ENCODE results near the gene WDR6.

DNA sequence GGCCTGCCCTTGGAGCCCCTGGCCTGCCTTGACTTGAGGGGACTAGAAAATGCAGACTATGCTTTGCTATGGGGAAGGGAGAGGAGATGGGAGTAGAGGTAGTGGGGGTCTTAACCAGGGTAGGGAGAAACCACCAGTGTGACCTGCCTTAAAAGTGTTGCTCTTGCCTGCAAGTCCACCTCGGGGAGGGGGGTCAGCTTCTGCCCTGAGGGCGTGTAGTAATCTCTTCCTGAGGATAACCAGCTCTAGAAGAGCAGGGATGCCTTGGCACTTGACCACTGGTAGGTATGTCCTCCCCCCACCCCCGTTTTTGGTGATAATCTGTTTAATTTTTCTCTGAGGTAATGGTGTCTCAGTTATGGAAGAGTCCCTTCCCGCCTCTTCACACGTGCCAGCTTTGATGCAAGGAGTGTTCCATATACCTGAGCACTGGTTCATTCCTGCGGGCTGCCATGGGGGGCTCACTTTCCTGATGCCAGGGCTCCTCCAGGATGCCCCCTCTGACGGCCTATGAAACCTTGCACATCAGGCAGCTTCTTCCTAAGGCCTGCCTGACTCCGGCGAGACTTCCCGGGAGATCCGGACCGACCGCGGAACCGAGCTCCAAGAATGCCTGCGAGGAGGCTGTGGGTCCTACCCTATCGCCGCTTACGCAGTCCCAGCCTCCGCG is 17.9 kb upstream of the WDR6 start:
- TF ChIP-seq EZH2 (IDR thresholded peaks at IDR 0.05) (no peak), POLR2A (IDR thresholded peaks at IDR 0.05; ENCODE audit: borderline replicate concordance, extremely low read depth, insufficient read depth, insufficient read length) (no peak), YY1 (IDR thresholded peaks at IDR 0.05; ENCODE audit: extremely low read depth, insufficient replicate concordance, low read depth, low read length) (no peak), ZFX (IDR thresholded peaks at IDR 0.05) (no peak), SIN3A (IDR thresholded peaks at IDR 0.05; ENCODE audit: low read depth) (no peak), EZH2phosphoT487 (IDR thresholded peaks at IDR 0.05; ENCODE audit: borderline replicate concordance) (no peak), CEBPB (IDR thresholded peaks at IDR 0.05; ENCODE audit: low read depth) (no peak)
- TF ChIP-seq, protein P1, sequence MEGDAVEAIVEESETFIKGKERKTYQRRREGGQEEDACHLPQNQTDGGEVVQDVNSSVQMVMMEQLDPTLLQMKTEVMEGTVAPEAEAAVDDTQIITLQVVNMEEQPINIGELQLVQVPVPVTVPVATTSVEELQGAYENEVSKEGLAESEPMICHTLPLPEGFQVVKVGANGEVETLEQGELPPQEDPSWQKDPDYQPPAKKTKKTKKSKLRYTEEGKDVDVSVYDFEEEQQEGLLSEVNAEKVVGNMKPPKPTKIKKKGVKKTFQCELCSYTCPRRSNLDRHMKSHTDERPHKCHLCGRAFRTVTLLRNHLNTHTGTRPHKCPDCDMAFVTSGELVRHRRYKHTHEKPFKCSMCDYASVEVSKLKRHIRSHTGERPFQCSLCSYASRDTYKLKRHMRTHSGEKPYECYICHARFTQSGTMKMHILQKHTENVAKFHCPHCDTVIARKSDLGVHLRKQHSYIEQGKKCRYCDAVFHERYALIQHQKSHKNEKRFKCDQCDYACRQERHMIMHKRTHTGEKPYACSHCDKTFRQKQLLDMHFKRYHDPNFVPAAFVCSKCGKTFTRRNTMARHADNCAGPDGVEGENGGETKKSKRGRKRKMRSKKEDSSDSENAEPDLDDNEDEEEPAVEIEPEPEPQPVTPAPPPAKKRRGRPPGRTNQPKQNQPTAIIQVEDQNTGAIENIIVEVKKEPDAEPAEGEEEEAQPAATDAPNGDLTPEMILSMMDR (IDR thresholded peaks at IDR 0.05 in 2 of 3, conservative IDR thresholded peaks at IDR 0.05 in 1 of 3; ENCODE audit: borderline replicate concordance in 1 of 3, insufficient read depth in 1 of 3, low read depth in 2 of 3, low read length in 2 of 3): no peak
